ENCODE results near the gene WDR70.

WDR70 gene

DNA sequence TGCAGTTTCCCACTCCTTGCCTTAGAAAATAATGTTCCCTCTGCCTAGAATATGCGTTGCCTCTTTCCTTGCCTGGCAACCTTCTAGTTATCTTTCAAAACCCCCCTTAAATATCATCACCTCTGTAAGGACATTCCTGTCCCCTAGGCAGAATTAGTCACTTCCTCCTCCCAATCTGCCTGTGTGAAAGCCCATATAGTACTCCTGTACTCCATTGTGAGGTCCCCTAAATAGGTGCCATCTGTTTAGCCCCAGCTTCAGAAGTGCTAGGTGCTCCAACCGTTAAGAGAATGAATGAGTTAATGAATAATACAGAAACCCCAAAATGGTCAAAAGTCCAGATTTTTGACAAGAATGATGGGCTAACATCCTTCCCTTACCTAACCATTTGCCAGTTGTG, 279.3 kb downstream of the WDR70 start:
- no CpG with 5 or more reads among the region's 2 CpGs for WGBS, 2 donors (ENCODE audit: extremely low coverage in 2 of 2, insufficient read length in 2 of 2, insufficient replicate concordance in 1 of 2)

DNA sequence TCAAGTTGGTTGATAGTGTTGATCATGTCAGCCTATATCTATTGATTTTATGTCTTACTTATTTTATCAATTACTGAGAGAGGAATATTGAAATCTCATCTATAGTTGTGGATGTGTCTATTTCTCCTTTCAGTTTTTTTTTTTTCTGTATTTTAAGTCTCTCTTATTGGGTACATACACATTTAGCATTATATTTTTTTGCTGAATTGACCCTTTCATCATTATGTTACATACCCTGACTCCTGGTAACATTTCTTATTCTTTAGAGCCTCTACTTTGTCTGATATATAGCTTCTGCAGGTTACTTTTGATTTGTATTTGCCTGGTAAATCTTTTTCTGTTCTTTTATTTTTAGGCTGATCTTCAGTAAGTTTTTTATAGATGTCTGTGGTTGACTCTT, 281.2 kb downstream of the WDR70 start:
- Histone ChIP-seq H3K4me2 (ENCODE audit: insufficient read depth, low read length, poor library complexity, severe bottlenecking) (no peak overlapping the region), H3K14ac (ENCODE audit: low read length) (no peak overlapping the region), H3K9ac (ENCODE audit: low read depth, low read length, poor library complexity) (no peak overlapping the region), H2AFZ (ENCODE audit: low read length) (no peak overlapping the region), H2BK120ac (ENCODE audit: low read depth, low read length) (no peak overlapping the region), H3K79me1 (ENCODE audit: low read depth, low read length) (no peaks in the 10 kb centered on the region), H3K27ac (replicated peaks; ENCODE audit: low read length) (no peak overlapping the region), H3K23ac (ENCODE audit: low read depth, low read length, poor library complexity) (no peak overlapping the region), H3K4ac (ENCODE audit: low read length) (no peak overlapping the region), H2AK5ac (ENCODE audit: low read depth, low read length) (no peak overlapping the region), H3K18ac (ENCODE audit: low read length) (no peak overlapping the region), H4K8ac (ENCODE audit: low read depth, low read length) (no peak overlapping the region), H3K27me3 (ENCODE audit: control insufficient read depth in 3 of 3, insufficient read depth in 3 of 3, low read depth in 1 of 3, low read length in 3 of 3) (no peaks in the 10 kb centered on the region), H3K4me1 (ENCODE audit: control insufficient read depth in 2 of 2, insufficient read depth in 1 of 2, low read depth in 1 of 2, low read length in 2 of 2) (no peaks in the 10 kb centered on the region), H3K36me3 (replicated peaks in 1 of 2; ENCODE audit: control insufficient read depth in 2 of 2, insufficient read depth in 2 of 2, low read length in 2 of 2) (no peaks in the 10 kb centered on the region), H2BK5ac (ENCODE audit: low read length) (no peak overlapping the region), H2BK12ac (ENCODE audit: low read length) (no peak overlapping the region), H3K4me3 (ENCODE audit: low read length in 2 of 2) (no peak overlapping the region), H4K91ac (ENCODE audit: low read depth, low read length, poor library complexity) (no peak overlapping the region), H3K9me3 (replicated peaks in 1 of 2; ENCODE audit: control insufficient read depth in 2 of 2, insufficient read depth in 1 of 2, low read depth in 1 of 2, low read length in 2 of 2) (no peaks in the 10 kb centered on the region), H2BK15ac (ENCODE audit: low read length) (no peak overlapping the region)
- DNase-seq (ENCODE audit: low spot score) = no peak

More for the DNA sequence above, 279.3 kb downstream of the WDR70 start:
- Histone ChIP-seq H3K4ac (ENCODE audit: low read length) (no peak overlapping the region), H3K79me1 (ENCODE audit: low read depth, low read length) (no peaks in the 10 kb centered on the region), H3K27me3 (ENCODE audit: control insufficient read depth in 3 of 3, insufficient read depth in 3 of 3, low read depth in 1 of 3, low read length in 3 of 3) (no peaks in the 10 kb centered on the region), H2AK5ac (ENCODE audit: low read depth, low read length) (no peak overlapping the region), H3K4me3 (ENCODE audit: low read length in 2 of 2) (no peak overlapping the region), H3K9ac (ENCODE audit: low read depth, low read length, poor library complexity) (no peak overlapping the region), H3K4me1 (ENCODE audit: control insufficient read depth in 2 of 2, insufficient read depth in 1 of 2, low read depth in 1 of 2, low read length in 2 of 2) (no peaks in the 10 kb centered on the region), H2BK15ac (ENCODE audit: low read length) (no peak overlapping the region), H3K14ac (ENCODE audit: low read length) (no peak overlapping the region), H3K9me3 (replicated peaks in 1 of 2; ENCODE audit: control insufficient read depth in 2 of 2, insufficient read depth in 1 of 2, low read depth in 1 of 2, low read length in 2 of 2) (no peaks in the 10 kb centered on the region), H3K18ac (ENCODE audit: low read length) (no peak overlapping the region), H4K8ac (ENCODE audit: low read depth, low read length) (no peak overlapping the region), H2BK12ac (ENCODE audit: low read length) (no peak overlapping the region), H3K23ac (ENCODE audit: low read depth, low read length, poor library complexity) (no peak overlapping the region), H3K36me3 (replicated peaks in 1 of 2; ENCODE audit: control insufficient read depth in 2 of 2, insufficient read depth in 2 of 2, low read length in 2 of 2) (no peaks in the 10 kb centered on the region), H3K4me2 (ENCODE audit: insufficient read depth, low read length, poor library complexity, severe bottlenecking) (no peak overlapping the region), H2BK5ac (ENCODE audit: low read length) (no peak overlapping the region), H2BK120ac (ENCODE audit: low read depth, low read length) (no peak overlapping the region), H4K91ac (ENCODE audit: low read depth, low read length, poor library complexity) (no peak overlapping the region), H2AFZ (ENCODE audit: low read length) (no peak overlapping the region), H3K27ac (replicated peaks; ENCODE audit: low read length) (no peak overlapping the region)
- no peak for DNase-seq (ENCODE audit: low spot score)

DNA sequence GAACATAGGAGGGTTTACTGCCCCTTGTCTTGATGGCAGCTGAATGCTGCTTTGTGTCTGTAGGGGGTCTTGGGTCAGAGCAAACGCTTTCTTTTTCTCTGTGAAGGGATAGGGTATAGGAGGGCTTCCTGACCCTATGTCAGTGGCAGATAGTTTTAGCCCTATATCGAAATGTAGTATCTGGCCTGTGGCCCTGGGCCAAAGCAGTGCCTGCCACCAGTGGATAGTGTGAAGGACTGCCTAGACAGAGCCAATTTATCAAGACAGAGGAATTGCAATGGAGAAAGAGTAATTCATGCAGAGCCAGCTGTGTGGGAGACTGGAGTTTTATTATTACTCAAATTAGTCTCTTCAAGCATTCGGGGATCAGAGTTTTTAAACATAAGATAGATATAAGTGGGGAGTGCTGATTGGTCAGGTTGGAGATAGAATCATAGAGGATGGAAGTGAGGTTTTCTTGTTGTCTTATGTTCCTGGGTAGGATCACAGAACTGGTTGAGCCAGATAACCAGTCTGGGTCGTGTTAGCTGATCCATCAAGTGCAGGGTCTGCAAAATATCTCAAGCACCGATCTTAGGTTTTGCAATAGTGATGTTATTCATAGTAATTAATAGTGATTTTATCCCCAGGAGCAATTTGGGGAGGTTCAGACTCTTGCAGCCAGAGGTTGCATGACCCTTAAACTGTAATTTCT, 282.3 kb downstream of the WDR70 start:
- no CpG with 5 or more reads among the region's 5 CpGs for WGBS, 2 donors (ENCODE audit: extremely low coverage in 2 of 2, insufficient read length in 2 of 2, insufficient replicate concordance in 1 of 2)
- H2BK12ac ChIP-seq (ENCODE audit: low read length) = no peak overlapping the region
- no peaks in the 10 kb centered on the region for H3K27me3 ChIP-seq (ENCODE audit: control insufficient read depth in 3 of 3, insufficient read depth in 3 of 3, low read depth in 1 of 3, low read length in 3 of 3)
- DNase-seq (ENCODE audit: low spot score) = no peak
- H3K79me1 ChIP-seq (ENCODE audit: low read depth, low read length) = no peaks in the 10 kb centered on the region
- no peak overlapping the region for H3K4me2 ChIP-seq (ENCODE audit: insufficient read depth, low read length, poor library complexity, severe bottlenecking)
- H3K23ac ChIP-seq (ENCODE audit: low read depth, low read length, poor library complexity) = no peak overlapping the region
- H3K9ac ChIP-seq (ENCODE audit: low read depth, low read length, poor library complexity) = no peak overlapping the region
- no peak overlapping the region for H3K18ac ChIP-seq (ENCODE audit: low read length)
- H3K4me3 ChIP-seq (ENCODE audit: low read length in 2 of 2) = no peak overlapping the region
- no peak overlapping the region for H2AK5ac ChIP-seq (ENCODE audit: low read depth, low read length)
- no peaks in the 10 kb centered on the region for H3K9me3 ChIP-seq (replicated peaks in 1 of 2; ENCODE audit: control insufficient read depth in 2 of 2, insufficient read depth in 1 of 2, low read depth in 1 of 2, low read length in 2 of 2)
- no peak overlapping the region for H2BK15ac ChIP-seq (ENCODE audit: low read length)
- H3K36me3 ChIP-seq (replicated peaks in 1 of 2; ENCODE audit: control insufficient read depth in 2 of 2, insufficient read depth in 2 of 2, low read length in 2 of 2) = no peaks in the 10 kb centered on the region
- no peak overlapping the region for H3K4ac ChIP-seq (ENCODE audit: low read length)
- no peak overlapping the region for H4K91ac ChIP-seq (ENCODE audit: low read depth, low read length, poor library complexity)
- no peak overlapping the region for H3K14ac ChIP-seq (ENCODE audit: low read length)
- H2AFZ ChIP-seq (ENCODE audit: low read length) = no peak overlapping the region
- no peak overlapping the region for H3K27ac ChIP-seq (replicated peaks; ENCODE audit: low read length)
- no peak overlapping the region for H4K8ac ChIP-seq (ENCODE audit: low read depth, low read length)
- no peaks in the 10 kb centered on the region for H3K4me1 ChIP-seq (ENCODE audit: control insufficient read depth in 2 of 2, insufficient read depth in 1 of 2, low read depth in 1 of 2, low read length in 2 of 2)
- no peak overlapping the region for H2BK5ac ChIP-seq (ENCODE audit: low read length)
- H2BK120ac ChIP-seq (ENCODE audit: low read depth, low read length) = no peak overlapping the region

DNA sequence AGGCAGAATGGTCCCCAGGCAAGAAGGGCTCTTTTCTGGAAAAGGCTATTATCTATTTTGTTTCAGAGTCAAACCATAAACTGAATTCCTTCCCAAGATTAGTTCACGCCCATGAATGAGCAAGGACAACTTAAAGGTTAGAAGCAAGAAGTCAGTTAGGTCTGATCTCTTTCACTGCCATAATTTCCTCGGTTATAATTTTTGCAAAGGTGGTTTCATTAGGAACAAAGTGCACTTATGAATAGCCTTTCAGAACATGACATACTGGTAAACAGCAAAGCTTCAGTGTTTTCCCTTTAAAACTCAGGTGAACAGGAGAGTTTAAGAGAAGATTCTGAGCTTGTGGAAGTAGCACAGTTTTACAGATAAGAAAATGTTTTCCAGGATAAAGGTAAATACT, 282.8 kb downstream of the WDR70 start:
- no peaks in the 10 kb centered on the region for H3K27me3 ChIP-seq (ENCODE audit: control insufficient read depth in 3 of 3, insufficient read depth in 3 of 3, low read depth in 1 of 3, low read length in 3 of 3)
- H4K91ac ChIP-seq (ENCODE audit: low read depth, low read length, poor library complexity) = no peak overlapping the region
- no peaks in the 10 kb centered on the region for H3K9me3 ChIP-seq (replicated peaks in 1 of 2; ENCODE audit: control insufficient read depth in 2 of 2, insufficient read depth in 1 of 2, low read depth in 1 of 2, low read length in 2 of 2)
- no peak overlapping the region for H2AFZ ChIP-seq (ENCODE audit: low read length)
- no peaks in the 10 kb centered on the region for H3K4me1 ChIP-seq (ENCODE audit: control insufficient read depth in 2 of 2, insufficient read depth in 1 of 2, low read depth in 1 of 2, low read length in 2 of 2)
- no peak overlapping the region for H3K4ac ChIP-seq (ENCODE audit: low read length)
- no peak overlapping the region for H2BK120ac ChIP-seq (ENCODE audit: low read depth, low read length)
- H3K9ac ChIP-seq (ENCODE audit: low read depth, low read length, poor library complexity) = no peak overlapping the region
- H4K8ac ChIP-seq (ENCODE audit: low read depth, low read length) = no peak overlapping the region
- no peak overlapping the region for H2BK15ac ChIP-seq (ENCODE audit: low read length)
- H3K36me3 ChIP-seq (replicated peaks in 1 of 2; ENCODE audit: control insufficient read depth in 2 of 2, insufficient read depth in 2 of 2, low read length in 2 of 2) = no peaks in the 10 kb centered on the region
- no CpG with 5 or more reads among the region's 2 CpGs for WGBS, 2 donors (ENCODE audit: extremely low coverage in 2 of 2, insufficient read length in 2 of 2, insufficient replicate concordance in 1 of 2)
- H3K4me3 ChIP-seq (ENCODE audit: low read length in 2 of 2) = no peak overlapping the region
- no peak overlapping the region for H3K27ac ChIP-seq (replicated peaks; ENCODE audit: low read length)
- no peak overlapping the region for H3K18ac ChIP-seq (ENCODE audit: low read length)
- DNase-seq (ENCODE audit: low spot score) = no peak
- H2BK5ac ChIP-seq (ENCODE audit: low read length) = no peak overlapping the region
- H2AK5ac ChIP-seq (ENCODE audit: low read depth, low read length) = no peak overlapping the region
- H2BK12ac ChIP-seq (ENCODE audit: low read length) = no peak overlapping the region
- H3K79me1 ChIP-seq (ENCODE audit: low read depth, low read length) = no peaks in the 10 kb centered on the region
- H3K23ac ChIP-seq (ENCODE audit: low read depth, low read length, poor library complexity) = no peak overlapping the region
- no peak overlapping the region for H3K4me2 ChIP-seq (ENCODE audit: insufficient read depth, low read length, poor library complexity, severe bottlenecking)
- no peak overlapping the region for H3K14ac ChIP-seq (ENCODE audit: low read length)

Measured in neuronal stem cell (in vitro differentiated cells).